ENCODE measurements around the gene AATK.

GRCh38 chr17:81163051-81163695 lies 2.8 kb downstream of the AATK start:
- TF ChIP-seq REST (IDR thresholded peaks at IDR 0.05; ENCODE audit: insufficient replicate concordance, low read depth) (no peak), CTCF (IDR thresholded peaks at IDR 0.05; ENCODE audit: insufficient read depth, low read length) (no peak), POLR2AphosphoS5 (IDR thresholded peaks at IDR 0.05; ENCODE audit: low read depth) (no peak), GABPA (IDR thresholded peaks at IDR 0.05; ENCODE audit: low read depth) (no peak)
